Naive thymus-derived CD4-positive, alpha-beta T cell (primary cell): ENCODE data around the gene NUAK1. TPM values are rescaled to one million over a fixed set of nuclear protein-coding genes. Genes with fewer than 3 reads are reported as not detected.

Source experiments
- ATAC-seq: fragments of 150-1000 bp; cut with Tn5 transposase; 2 replicates; pipeline ENCODE4 v1.10.0; 2021; ENCODE audit warnings: mild to moderate bottlenecking, moderate library complexity
- CTCF ChIA-PET: fragments of 350-600 bp; sonication (Branson Sonifier 250); formaldehyde crosslinking; loops from one replicate; lab custom pipeline; 2021; ENCODE audit warnings: antibody characterized with exemption; lab: Charles Lee
- POLR2A ChIA-PET: fragments of 350-600 bp; sonication (Branson Sonifier 250); formaldehyde crosslinking; loops from one replicate; lab custom pipeline; 2021; ENCODE audit warnings: antibody characterized with exemption, inconsistent platforms; lab: Charles Lee
- DNase-seq, 9 donors: peaks; one replicate each; pipeline versions ENCODE4 v3.0.0 to v3.0.0-alpha.2; 2020 to 2022; ENCODE audit warnings: mixed read lengths in 1 of 9
- H3K27ac ChIP-seq: one replicate; pipeline ENCODE4 v1.7.0; 2013; ENCODE audit warnings: mild to moderate bottlenecking, low read depth, low read length, moderate library complexity
- H3K27me3 ChIP-seq, 2 donors: one replicate each; pipeline ENCODE4 v1.7.0; 2013; ENCODE audit warnings: low read length in 2 of 2, mild to moderate bottlenecking in 2 of 2, moderate library complexity in 2 of 2; ENCODE audit not compliant: control insufficient read depth in 2 of 2, insufficient read depth in 2 of 2
- H3K36me3 ChIP-seq, 3 experiments: 1 replicate in 2 of 3; 2 replicates in 1 of 3; pipeline ENCODE4 v1.7.0; 2013; ENCODE audit warnings: low read length in 3 of 3, mild to moderate bottlenecking in 3 of 3, moderate library complexity in 1 of 3; ENCODE audit not compliant: insufficient read depth in 3 of 3, control insufficient read depth in 2 of 3
- H3K4me1 ChIP-seq, 2 donors: one replicate each; pipeline ENCODE4 v1.7.0; 2013; ENCODE audit warnings: low read length in 2 of 2, mild to moderate bottlenecking in 2 of 2, moderate library complexity in 1 of 2; ENCODE audit not compliant: control insufficient read depth in 2 of 2, insufficient read depth in 2 of 2
- H3K4me3 ChIP-seq: 2 replicates; pipeline ENCODE4 v1.7.0; 2013; ENCODE audit warnings: mild to moderate bottlenecking, low read length
- H3K9me3 ChIP-seq, 3 experiments: 1 replicate in 2 of 3; 2 replicates in 1 of 3; pipeline ENCODE4 v1.7.0; 2013; ENCODE audit warnings: low read length in 3 of 3; ENCODE audit not compliant: control insufficient read depth in 2 of 3
- H3K27ac Mint-ChIP-seq, 9 donors: one replicate each; pipeline ENCODE4 v1.8.0; 2020 to 2022; ENCODE audit warnings: mixed read lengths in 9 of 9, mild to moderate bottlenecking in 8 of 9, moderate library complexity in 5 of 9, inconsistent platforms in 2 of 9
- H3K27me3 Mint-ChIP-seq, 5 donors: one replicate each; pipeline ENCODE4 v1.8.0; 2021 to 2022; ENCODE audit warnings: mixed read lengths in 5 of 5, mild to moderate bottlenecking in 1 of 5
- H3K36me3 Mint-ChIP-seq, 5 donors: one replicate each; pipeline ENCODE4 v1.8.0; 2020 to 2022; ENCODE audit warnings: mixed read lengths in 5 of 5, mild to moderate bottlenecking in 3 of 5, inconsistent platforms in 1 of 5
- H3K4me1 Mint-ChIP-seq, 7 donors: one replicate each; pipeline ENCODE4 v1.8.0; 2020 to 2022; ENCODE audit warnings: mixed read lengths in 7 of 7, mild to moderate bottlenecking in 3 of 7, inconsistent platforms in 1 of 7
- H3K4me3 Mint-ChIP-seq, 10 donors: one replicate each; pipeline ENCODE4 v1.8.0; 2020 to 2022; ENCODE audit warnings: mild to moderate bottlenecking in 10 of 10, mixed read lengths in 10 of 10, moderate library complexity in 6 of 10, inconsistent platforms in 2 of 10
- H3K9me3 Mint-ChIP-seq, 11 donors: one replicate each; pipeline ENCODE4 v1.8.0; 2020 to 2022; ENCODE audit warnings: mixed read lengths in 11 of 11, mild to moderate bottlenecking in 4 of 11, inconsistent platforms in 1 of 11, moderate library complexity in 1 of 11
- intact Hi-C, 2 donors: fragments of 100-400 bp; cut with micrococcal nuclease; formaldehyde crosslinking; loops; one replicate each; pipeline ENCODE4 v1.15.1; 2023
- polyA plus RNA-seq, 2 donors: library from polyadenylated mRNA; unstranded; fragments of 300-500 nt; fragmentation: Illumina TruSeq; gene quantifications; one replicate each; pipeline ENCODE4 v1.2.3, GENCODE V29; 2021
- total RNA-seq, 6 experiments: library from RNA in 5 of 6; stranded (reverse) in 5 of 6; gene quantifications; 1 replicate in 5 of 6; 2 replicates in 1 of 6; pipeline ENCODE4 v1.2.3 and lab custom pipeline; 2021 to 2026

NUAK1 gene
- total and polyA plus RNA-seq, 7 experiments from 2014 or later = 0.02 to 0.51 (median 0.08) TPM; not detected in 4

GRCh38 chr12:106067606-106068205 lies 71.0 kb downstream of the NUAK1 start:
- Histone ChIP-seq H3K4me1 (no peaks in the 10 kb centered on the region), H3K27me3 (no peaks in the 10 kb centered on the region), H3K27ac (no peak overlapping the region), H3K9me3 (no peaks in the 10 kb centered on the region), H3K4me3 (no peak overlapping the region), H3K36me3 (no peaks in the 10 kb centered on the region)
- Mint-ChIP-seq H3K27ac (no peak overlapping the region), H3K9me3 (peaks cover 0 to 6% (median 0%) of the 10 kb centered on the region in 11 donors), H3K27me3 (peaks cover 0 to 15% (median 12%) of the 10 kb centered on the region in 5 donors), H3K4me3 (no peak overlapping the region), H3K36me3 (no peaks in the 10 kb centered on the region), H3K4me1 (no peaks in the 10 kb centered on the region)
- ATAC-seq = no peak
- ChIA-PET CTCF (no interaction called here), POLR2A (no interaction called here)
- intact Hi-C loops = no loop called here
- DNase-seq = no peak

GRCh38 chr12:106066726-106067325 lies 71.9 kb downstream of the NUAK1 start:
- ChIA-PET POLR2A (interaction anchor here (0.7 kb wide), 1 partner anchor 1551 kb away, joined by 3 read pairs; no protein-coding TSS in a partner anchor), CTCF (no interaction called here)
- no peaks in the 10 kb centered on the region for H3K27me3 ChIP-seq
- no peak overlapping the region for H3K4me3 ChIP-seq
- Mint-ChIP-seq H3K27me3 (peaks cover 0 to 16% (median 13%) of the 10 kb centered on the region in 5 donors), H3K4me3 (no peak overlapping the region), H3K9me3 (peaks cover 0 to 6% (median 0%) of the 10 kb centered on the region in 11 donors), H3K36me3 (no peaks in the 10 kb centered on the region), H3K27ac (no peak overlapping the region), H3K4me1 (no peaks in the 10 kb centered on the region)
- intact Hi-C loops = no loop called here
- no peaks in the 10 kb centered on the region for H3K9me3 ChIP-seq
- DNase-seq = no peak
- H3K27ac ChIP-seq = no peak overlapping the region
- no peaks in the 10 kb centered on the region for H3K36me3 ChIP-seq
- no peak for ATAC-seq
- no peaks in the 10 kb centered on the region for H3K4me1 ChIP-seq

GRCh38 chr12:106066051-106066705 lies 72.6 kb downstream of the NUAK1 start:
- no peaks in the 10 kb centered on the region for H3K27me3 ChIP-seq
- DNase-seq (no peak), ATAC-seq (no peak)
- ChIA-PET POLR2A (interaction anchor here (0.7 kb wide), 1 partner anchor 1551 kb away, joined by 3 read pairs; no protein-coding TSS in a partner anchor), CTCF (no interaction called here)
- Mint-ChIP-seq H3K27me3 (peaks cover 0 to 20% (median 13%) of the 10 kb centered on the region in 5 donors), H3K36me3 (no peaks in the 10 kb centered on the region), H3K4me1 (no peaks in the 10 kb centered on the region), H3K9me3 (peaks cover 0 to 6% (median 0%) of the 10 kb centered on the region in 11 donors), H3K4me3 (no peak overlapping the region), H3K27ac (no peak overlapping the region)
- no peak overlapping the region for H3K27ac ChIP-seq
- no peaks in the 10 kb centered on the region for H3K9me3 ChIP-seq
- H3K4me3 ChIP-seq = no peak overlapping the region
- H3K36me3 ChIP-seq = no peaks in the 10 kb centered on the region
- no peaks in the 10 kb centered on the region for H3K4me1 ChIP-seq
- intact Hi-C loops = no loop called here

GRCh38 chr12:106065506-106065905 lies 73.2 kb downstream of the NUAK1 start:
- no peak for ATAC-seq
- no peak overlapping the region for H3K27ac ChIP-seq
- no peaks in the 10 kb centered on the region for H3K27me3 ChIP-seq
- peaks cover 0 to 6% (median 0%) of the 10 kb centered on the region in 11 donors for H3K9me3 Mint-ChIP-seq
- H3K4me1 ChIP-seq = no peaks in the 10 kb centered on the region
- peaks cover 0 to 23% (median 18%) of the 10 kb centered on the region in 5 donors for H3K27me3 Mint-ChIP-seq
- DNase-seq = no peak
- H3K36me3 ChIP-seq = no peaks in the 10 kb centered on the region
- H3K36me3 Mint-ChIP-seq = no peaks in the 10 kb centered on the region
- POLR2A ChIA-PET = no interaction called here
- H3K27ac Mint-ChIP-seq = no peak overlapping the region
- intact Hi-C loops = no loop called here
- H3K4me3 Mint-ChIP-seq = no peak overlapping the region
- H3K4me1 Mint-ChIP-seq = no peaks in the 10 kb centered on the region
- CTCF ChIA-PET = no interaction called here
- no peaks in the 10 kb centered on the region for H3K9me3 ChIP-seq
- no peak overlapping the region for H3K4me3 ChIP-seq

- peaks cover 0 to 6% (median 0%) of the 10 kb centered on the region in 11 donors for H3K9me3 Mint-ChIP-seq
- H3K9me3 ChIP-seq = no peaks in the 10 kb centered on the region
- H3K27me3 Mint-ChIP-seq = peaks cover 0 to 21% (median 18%) of the 10 kb centered on the region in 5 donors
- H3K36me3 ChIP-seq = no peaks in the 10 kb centered on the region
- DNase-seq = no peak
- ChIA-PET POLR2A (no interaction called here), CTCF (no interaction called here)
- H3K36me3 Mint-ChIP-seq = no peaks in the 10 kb centered on the region
- no peak overlapping the region for H3K27ac Mint-ChIP-seq
- no peak overlapping the region for H3K4me3 ChIP-seq
- ATAC-seq = no peak
- H3K4me1 Mint-ChIP-seq = no peaks in the 10 kb centered on the region
- H3K4me1 ChIP-seq = no peaks in the 10 kb centered on the region
- H3K27me3 ChIP-seq = no peaks in the 10 kb centered on the region
- H3K27ac ChIP-seq = no peak overlapping the region
- no peak overlapping the region for H3K4me3 Mint-ChIP-seq
- intact Hi-C loops = no loop called here
Measured at GRCh38 chr12:106064721-106065021, 74.1 kb downstream of the NUAK1 start.

- Mint-ChIP-seq H3K9me3 (peaks cover 0 to 6% (median 0%) of the 10 kb centered on the region in 11 donors), H3K4me3 (no peak overlapping the region), H3K36me3 (no peaks in the 10 kb centered on the region), H3K27me3 (peaks cover 0 to 23% (median 18%) of the 10 kb centered on the region in 5 donors), H3K4me1 (no peaks in the 10 kb centered on the region), H3K27ac (no peak overlapping the region)
- Histone ChIP-seq H3K4me1 (no peaks in the 10 kb centered on the region), H3K4me3 (no peak overlapping the region), H3K27ac (no peak overlapping the region), H3K9me3 (no peaks in the 10 kb centered on the region), H3K27me3 (no peaks in the 10 kb centered on the region), H3K36me3 (no peaks in the 10 kb centered on the region)
- CTCF ChIA-PET = no interaction called here
- intact Hi-C loops = no loop called here
- POLR2A ChIA-PET = no interaction called here
- ATAC-seq = no peak
- DNase-seq = no peak
Measured at GRCh38 chr12:106063826-106064720, 74.7 kb downstream of the NUAK1 start.
